Keratinocyte (primary cell): ENCODE data around the gene GGTLC1. TPM values are rescaled to one million over a fixed set of nuclear protein-coding genes. Genes with fewer than 3 reads are reported as not detected.

Experiments
- DNase-seq: peaks from one replicate; pipeline ENCODE4 v3.0.0-alpha.2; 2011; ENCODE audit warnings: low read depth, missing footprints, low spot score
- FAIRE-seq: peaks from 2 replicates; lab custom pipeline; 2011; peaks lifted over from hg19 to GRCh38; lab: Jason Lieb, UNC
- H2AFZ ChIP-seq: 2 replicates; pipeline ENCODE4 v1.6.0; 2012; ENCODE audit warnings: low read length, control low read depth, inconsistent platforms; ENCODE audit not compliant: control insufficient read depth
- H3K27ac ChIP-seq: 2 replicates; pipeline ENCODE4 v1.5.1; 2011; ENCODE audit warnings: low read length; ENCODE audit not compliant: control insufficient read depth, insufficient read depth
- H3K27me3 ChIP-seq: 3 replicates; pipeline ENCODE4 v1.6.0; 2011; ENCODE audit warnings: low read length; ENCODE audit not compliant: control insufficient read depth, insufficient read depth; ENCODE audit errors: extremely low read depth
- H3K36me3 ChIP-seq, 2 experiments: 2 replicates in 1 of 2; 3 replicates in 1 of 2; pipeline ENCODE4 v1.5.1; 2011; ENCODE audit warnings: low read length in 2 of 2, mild to moderate bottlenecking in 1 of 2; ENCODE audit not compliant: control insufficient read depth in 2 of 2, insufficient read depth in 2 of 2; ENCODE audit errors: extremely low read depth in 1 of 2
- H3K4me1 ChIP-seq: 3 replicates; pipeline ENCODE4 v1.5.1; 2011; ENCODE audit warnings: low read length; ENCODE audit not compliant: control insufficient read depth, insufficient read depth; ENCODE audit errors: extremely low read depth
- H3K4me2 ChIP-seq: 3 replicates; pipeline ENCODE4 v1.6.0; 2011; ENCODE audit warnings: low read depth, low read length; ENCODE audit not compliant: control insufficient read depth, insufficient read depth; ENCODE audit errors: extremely low read depth
- H3K4me3 ChIP-seq, 3 experiments: fragments of 200-600 bp in 1 of 3; sonication (generic) in 1 of 3; 2 replicates in 2 of 3; 3 replicates in 1 of 3; pipeline ENCODE4 v1.5.1; 2011 to 2016; ENCODE audit warnings: low read length in 3 of 3, mild to moderate bottlenecking in 3 of 3, control low read depth in 2 of 3, inconsistent platforms in 1 of 3, low read depth in 1 of 3, mixed read lengths in 1 of 3, mixed run types in 1 of 3, moderate library complexity in 1 of 3; ENCODE audit not compliant: control insufficient read depth in 2 of 3, insufficient read depth in 2 of 3; ENCODE audit errors: extremely low read depth in 1 of 3
- H3K79me2 ChIP-seq: 2 replicates; pipeline ENCODE4 v1.6.0; 2012; ENCODE audit warnings: low read length; ENCODE audit not compliant: control insufficient read depth, insufficient read depth
- H3K9ac ChIP-seq: 3 replicates; pipeline ENCODE4 v1.6.0; 2011; ENCODE audit warnings: low read length; ENCODE audit not compliant: control insufficient read depth, insufficient read depth; ENCODE audit errors: extremely low read depth
- H3K9me1 ChIP-seq: 3 replicates; pipeline ENCODE4 v1.6.0; 2011; ENCODE audit warnings: low read length; ENCODE audit not compliant: control insufficient read depth, insufficient read depth; ENCODE audit errors: extremely low read depth
- H3K9me3 ChIP-seq: 2 replicates; pipeline ENCODE4 v1.5.1; 2012; ENCODE audit warnings: low read depth, low read length; ENCODE audit not compliant: control insufficient read depth
- H4K20me1 ChIP-seq: 3 replicates; pipeline ENCODE4 v1.6.0; 2011; ENCODE audit warnings: low read length; ENCODE audit not compliant: control insufficient read depth, insufficient read depth; ENCODE audit errors: extremely low read depth
- EZH2 ChIP-seq: IDR thresholded peaks from one replicate; pipeline ENCODE4 v1.6.1; 2012; ENCODE audit warnings: inconsistent platforms, mild to moderate bottlenecking, low read length, moderate library complexity
- dilution Hi-C: fragments of 300-500 bp; cut with MboI; formaldehyde crosslinking; loops from one replicate; pipeline ENCODE4 v1.7.0; 2020; ENCODE audit warnings: low sequenced_read_pairs; ENCODE audit not compliant: extremely low pct_ligation_motif_present
- polyA plus RNA-seq, 5 experiments: library from polyadenylated mRNA; depleted of rRNA in 3 of 5; stranded (reverse) in 3 of 5; stranded (forward) in 1 of 5; unstranded in 1 of 5; fragments of >200 nt; gene quantifications; 1 replicate in 1 of 5; 2 replicates in 3 of 5; 3 replicates in 1 of 5; pipeline versions ENCODE4 v1.2.1 to v1.2.3, GENCODE V29; 2011 to 2012; ENCODE audit warnings: missing spikeins in 2 of 5, low read depth in 1 of 5, low replicate concordance in 1 of 5
- TF ChIP-seq, protein P1 (sequence below), 3 experiments: IDR thresholded peaks in 1 of 3; conservative IDR thresholded peaks in 1 of 3; optimal IDR thresholded peaks in 1 of 3; 2 replicates in 2 of 3; 3 replicates in 1 of 3; pipeline versions ENCODE3 to v1.5.1; 2011; ENCODE audit warnings: low read length in 3 of 3, mild to moderate bottlenecking in 3 of 3, moderate library complexity in 2 of 3, control low read depth in 1 of 3, inconsistent platforms in 1 of 3; ENCODE audit not compliant: insufficient read depth in 2 of 3; ENCODE audit errors: extremely low read depth in 1 of 3

Gene GGTLC1
- polyA plus RNA-seq, 1 donor (not counting 4 experiments of a cell fraction or from before 2014, with no cell fraction given) = not detected

- dilution Hi-C loops = no loop called here
Observed at GRCh38 chr20:23974966-23975365, 13.6 kb downstream of the GGTLC1 start.

GRCh38 chr20:23971310-23971709, 17.3 kb downstream of the GGTLC1 start:
- H3K27me3 ChIP-seq = peaks cover 5% of the 10 kb centered on the region
- H2AFZ ChIP-seq = no peak overlapping the region
- FAIRE-seq (no peak), DNase-seq (no peak)
- no peak for TF ChIP-seq EZH2
- TF ChIP-seq, protein P1, sequence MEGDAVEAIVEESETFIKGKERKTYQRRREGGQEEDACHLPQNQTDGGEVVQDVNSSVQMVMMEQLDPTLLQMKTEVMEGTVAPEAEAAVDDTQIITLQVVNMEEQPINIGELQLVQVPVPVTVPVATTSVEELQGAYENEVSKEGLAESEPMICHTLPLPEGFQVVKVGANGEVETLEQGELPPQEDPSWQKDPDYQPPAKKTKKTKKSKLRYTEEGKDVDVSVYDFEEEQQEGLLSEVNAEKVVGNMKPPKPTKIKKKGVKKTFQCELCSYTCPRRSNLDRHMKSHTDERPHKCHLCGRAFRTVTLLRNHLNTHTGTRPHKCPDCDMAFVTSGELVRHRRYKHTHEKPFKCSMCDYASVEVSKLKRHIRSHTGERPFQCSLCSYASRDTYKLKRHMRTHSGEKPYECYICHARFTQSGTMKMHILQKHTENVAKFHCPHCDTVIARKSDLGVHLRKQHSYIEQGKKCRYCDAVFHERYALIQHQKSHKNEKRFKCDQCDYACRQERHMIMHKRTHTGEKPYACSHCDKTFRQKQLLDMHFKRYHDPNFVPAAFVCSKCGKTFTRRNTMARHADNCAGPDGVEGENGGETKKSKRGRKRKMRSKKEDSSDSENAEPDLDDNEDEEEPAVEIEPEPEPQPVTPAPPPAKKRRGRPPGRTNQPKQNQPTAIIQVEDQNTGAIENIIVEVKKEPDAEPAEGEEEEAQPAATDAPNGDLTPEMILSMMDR (optimal IDR thresholded peaks at IDR 0.05 in 1 of 3, IDR thresholded peaks at IDR 0.05 in 1 of 3, conservative IDR thresholded peaks at IDR 0.05 in 1 of 3; ENCODE audit: extremely low read depth in 1 of 3, insufficient read depth in 2 of 3, low read length in 3 of 3) = no peak
- no peak overlapping the region for H3K27ac ChIP-seq
- dilution Hi-C loops = no loop called here
- H3K36me3 ChIP-seq = no peaks in the 10 kb centered on the region
- no peaks in the 10 kb centered on the region for H3K9me1 ChIP-seq
- no peak overlapping the region for H3K4me2 ChIP-seq
- no peaks in the 10 kb centered on the region for H3K4me1 ChIP-seq
- no peaks in the 10 kb centered on the region for H4K20me1 ChIP-seq
- H3K79me2 ChIP-seq = no peaks in the 10 kb centered on the region
- no peak overlapping the region for H3K9ac ChIP-seq
- no peak overlapping the region for H3K4me3 ChIP-seq
- no peaks in the 10 kb centered on the region for H3K9me3 ChIP-seq

More at GRCh38 chr20:23974966-23975365, 13.6 kb downstream of the GGTLC1 start:
- Histone ChIP-seq H4K20me1 (no peaks in the 10 kb centered on the region), H3K36me3 (no peaks in the 10 kb centered on the region), H3K27ac (no peak overlapping the region), H3K4me3 (no peak overlapping the region), H3K9me3 (no peaks in the 10 kb centered on the region), H3K27me3 (peaks cover 5% of the 10 kb centered on the region), H3K79me2 (no peaks in the 10 kb centered on the region), H2AFZ (no peak overlapping the region), H3K9me1 (no peaks in the 10 kb centered on the region), H3K4me2 (no peak overlapping the region), H3K4me1 (no peaks in the 10 kb centered on the region), H3K9ac (no peak overlapping the region)
- no peak for TF ChIP-seq EZH2
- TF ChIP-seq, protein P1 (optimal IDR thresholded peaks at IDR 0.05 in 1 of 3, IDR thresholded peaks at IDR 0.05 in 1 of 3, conservative IDR thresholded peaks at IDR 0.05 in 1 of 3; ENCODE audit: extremely low read depth in 1 of 3, insufficient read depth in 2 of 3, low read length in 3 of 3) = no peak
- DNase-seq (no peak), FAIRE-seq (no peak)
